GM19193 (cell line): ENCODE measurements around the gene HS2ST1.

Experiments
- POLR2A ChIP-seq: IDR thresholded peaks from 4 replicates; pipeline ENCODE4 v1.6.1; 2011; ENCODE audit not compliant: insufficient read depth, insufficient read length; ENCODE audit errors: extremely low read depth

HS2ST1 gene

DNA sequence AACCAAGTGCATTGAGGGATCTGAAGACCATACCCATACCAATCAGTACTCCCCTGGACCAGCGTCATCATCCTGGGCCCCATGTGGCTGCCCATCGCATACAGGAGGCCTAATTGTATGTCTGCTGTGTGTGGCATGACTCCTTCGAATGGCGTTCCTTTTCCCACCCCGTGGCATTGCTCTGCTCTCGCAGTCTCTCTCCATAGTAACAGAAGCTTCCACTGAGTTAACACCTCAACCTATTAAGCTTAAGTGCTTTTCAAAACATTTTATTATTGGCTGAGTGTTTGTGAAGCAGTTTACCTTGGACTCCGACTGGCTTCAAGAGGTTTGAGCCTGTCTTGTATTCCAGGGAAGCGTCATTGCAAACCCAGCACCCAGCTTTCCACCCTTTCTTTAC, 227.1 kb downstream of the HS2ST1 start:
- TF ChIP-seq POLR2A, result no peak

DNA sequence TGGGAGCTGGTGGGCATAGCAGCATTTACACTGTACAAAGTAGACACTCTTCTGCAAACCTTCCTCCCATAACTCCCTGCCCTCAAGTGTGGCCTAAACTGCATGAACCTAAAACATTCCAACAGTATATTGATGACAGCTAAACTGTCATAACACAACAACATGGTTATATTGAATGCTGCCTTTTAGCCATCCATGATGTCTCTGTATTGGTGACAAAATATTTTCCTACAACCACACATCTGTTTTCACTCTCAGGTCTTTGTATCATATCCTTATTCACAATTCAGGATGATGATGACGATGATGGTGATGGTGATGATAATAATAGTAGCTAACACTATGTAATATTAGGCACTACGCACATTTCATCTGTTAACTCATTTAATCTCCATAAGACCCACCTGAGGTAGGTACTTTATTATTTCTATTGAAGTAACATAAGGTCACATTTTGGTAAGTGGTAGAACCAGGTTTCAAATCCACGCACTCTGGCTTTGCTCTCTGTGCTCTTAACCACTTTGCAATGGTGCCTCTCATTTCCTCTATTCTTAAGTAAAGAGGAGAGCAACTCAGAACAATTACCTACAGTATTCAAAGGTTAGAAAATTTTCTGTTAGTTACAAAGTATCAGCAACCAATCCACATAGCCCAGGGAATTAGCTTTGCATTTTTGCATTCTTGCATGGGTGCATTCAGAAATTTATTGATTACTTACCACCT, 229.1 kb downstream of the HS2ST1 start:
- TF ChIP-seq POLR2A, result no peak

DNA sequence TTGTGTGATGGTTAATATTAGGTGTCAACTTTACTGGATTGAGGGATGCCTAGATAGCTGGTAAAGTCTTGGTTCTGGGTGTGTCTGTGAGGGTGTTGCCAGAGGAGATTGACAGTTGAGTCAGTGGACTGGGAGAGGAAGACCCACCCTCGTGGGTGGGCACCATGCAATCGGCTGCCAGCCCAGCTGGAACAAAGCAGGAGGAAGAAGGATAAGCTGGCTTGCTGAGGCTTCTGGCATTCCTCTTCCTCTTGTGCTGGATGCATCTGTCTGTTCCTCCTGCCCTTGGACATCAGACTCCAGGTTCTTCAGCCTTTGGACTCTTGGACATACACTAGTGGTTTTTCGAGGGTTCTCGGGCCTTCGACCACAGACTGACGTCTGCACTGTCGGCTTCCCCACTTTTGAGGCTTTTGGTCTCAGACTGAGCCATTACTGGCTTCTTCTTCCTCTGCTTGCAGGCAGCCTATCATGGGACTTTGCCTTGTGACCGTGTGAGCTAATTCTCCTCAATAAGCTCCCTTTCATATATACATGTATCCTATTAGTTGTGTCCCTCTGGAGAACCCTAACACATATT, 230.0 kb downstream of the HS2ST1 start:
- no peak for TF ChIP-seq POLR2A

DNA sequence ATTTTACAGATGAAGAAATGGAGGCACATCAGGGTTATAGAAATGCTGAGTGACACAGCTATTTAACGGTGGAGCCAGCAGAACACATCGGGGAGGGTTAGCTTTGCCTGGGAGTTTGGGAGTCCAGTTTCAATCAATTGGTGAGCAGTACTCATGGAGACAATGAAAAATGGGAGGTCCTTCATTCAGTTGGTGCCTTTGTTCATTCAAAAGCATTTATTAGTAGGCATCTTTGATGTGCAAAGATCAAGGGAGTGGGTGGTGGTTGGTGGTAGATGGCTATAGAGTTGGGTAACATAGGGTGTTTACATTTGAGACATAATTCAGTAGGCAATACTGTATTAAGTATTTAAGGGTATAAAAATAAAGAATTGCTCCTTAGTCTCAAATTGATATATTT, 230.5 kb downstream of the HS2ST1 start:
- no peak for TF ChIP-seq POLR2A

DNA sequence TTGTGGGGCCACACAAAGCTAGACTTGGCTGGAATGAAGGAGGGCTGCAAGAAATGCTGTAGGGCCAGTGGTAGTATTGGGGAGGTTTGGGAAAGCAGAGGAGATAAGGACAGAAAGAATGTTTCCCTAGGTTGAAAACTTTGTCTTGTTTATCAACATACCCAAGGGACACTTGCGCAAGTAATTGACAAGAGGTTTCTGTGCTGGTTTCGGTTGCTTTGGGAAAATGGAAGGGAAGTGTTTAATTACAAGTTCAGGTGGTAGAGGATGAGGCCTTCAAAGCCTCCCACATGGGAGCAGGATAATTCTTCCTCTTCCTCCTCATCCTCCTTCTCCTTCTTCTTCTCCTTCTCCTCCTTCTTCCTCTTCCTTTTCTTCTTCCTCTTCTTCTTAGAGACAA, 232.1 kb downstream of the HS2ST1 start:
- no peak for TF ChIP-seq POLR2A

DNA sequence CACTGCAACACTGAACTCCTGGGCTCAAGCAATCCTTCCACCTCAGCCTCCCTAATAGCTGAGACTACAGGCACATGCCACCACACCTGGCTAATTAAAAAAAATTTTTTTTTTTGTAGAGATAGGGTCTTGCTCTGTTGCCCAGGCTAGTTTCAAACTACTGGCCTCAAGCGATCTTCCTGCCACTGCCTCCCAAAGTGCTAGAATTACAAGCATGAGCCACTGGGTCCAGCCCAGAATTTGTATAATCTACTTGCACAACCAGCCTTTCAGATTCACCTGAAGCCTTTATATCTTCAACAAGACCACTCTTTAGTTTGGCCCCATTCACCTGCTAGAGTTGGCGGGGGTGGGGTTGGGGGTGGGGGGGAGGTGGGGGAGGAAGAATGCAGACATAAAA, 232.6 kb downstream of the HS2ST1 start:
- no peak for TF ChIP-seq POLR2A

DNA sequence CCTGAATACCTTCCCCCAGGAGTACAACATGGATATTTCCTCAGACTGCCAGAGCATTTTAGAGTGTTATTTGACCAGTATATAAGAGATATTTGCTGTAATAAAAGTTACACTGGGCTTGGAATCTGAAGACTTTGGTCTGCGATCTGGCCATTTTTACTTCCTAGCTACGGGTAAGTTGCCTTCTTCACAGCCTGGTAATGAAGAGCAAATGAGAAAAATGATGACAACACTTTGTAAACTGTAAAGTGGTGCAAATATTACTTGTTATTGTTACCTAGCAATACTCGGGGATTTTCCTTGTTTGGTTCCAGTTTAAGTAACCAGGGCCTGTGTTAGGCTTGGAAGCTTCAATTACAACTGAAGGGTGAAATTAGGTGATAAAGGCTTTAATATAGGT, 233.4 kb downstream of the HS2ST1 start:
- TF ChIP-seq POLR2A, result no peak

DNA sequence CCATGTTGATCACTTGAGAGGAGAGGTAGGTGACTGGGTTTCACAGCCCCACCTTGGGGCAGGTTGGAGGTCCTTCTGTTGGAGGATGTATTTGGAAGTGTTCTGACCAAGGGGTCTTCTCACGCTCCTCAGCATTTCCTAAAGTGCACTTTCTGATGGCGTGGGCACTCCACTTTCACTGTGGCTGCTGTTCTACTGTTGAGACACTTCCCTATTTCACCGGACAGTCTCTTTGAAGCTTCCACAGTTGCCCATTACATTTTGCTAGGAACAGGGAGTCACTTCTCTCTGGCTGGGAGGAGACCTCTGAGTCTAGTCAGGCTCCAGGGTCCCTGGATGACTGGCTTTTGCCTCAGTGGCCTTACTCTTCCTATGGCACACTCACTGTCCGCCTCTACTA, 234.2 kb downstream of the HS2ST1 start:
- TF ChIP-seq POLR2A, result no peak

DNA sequence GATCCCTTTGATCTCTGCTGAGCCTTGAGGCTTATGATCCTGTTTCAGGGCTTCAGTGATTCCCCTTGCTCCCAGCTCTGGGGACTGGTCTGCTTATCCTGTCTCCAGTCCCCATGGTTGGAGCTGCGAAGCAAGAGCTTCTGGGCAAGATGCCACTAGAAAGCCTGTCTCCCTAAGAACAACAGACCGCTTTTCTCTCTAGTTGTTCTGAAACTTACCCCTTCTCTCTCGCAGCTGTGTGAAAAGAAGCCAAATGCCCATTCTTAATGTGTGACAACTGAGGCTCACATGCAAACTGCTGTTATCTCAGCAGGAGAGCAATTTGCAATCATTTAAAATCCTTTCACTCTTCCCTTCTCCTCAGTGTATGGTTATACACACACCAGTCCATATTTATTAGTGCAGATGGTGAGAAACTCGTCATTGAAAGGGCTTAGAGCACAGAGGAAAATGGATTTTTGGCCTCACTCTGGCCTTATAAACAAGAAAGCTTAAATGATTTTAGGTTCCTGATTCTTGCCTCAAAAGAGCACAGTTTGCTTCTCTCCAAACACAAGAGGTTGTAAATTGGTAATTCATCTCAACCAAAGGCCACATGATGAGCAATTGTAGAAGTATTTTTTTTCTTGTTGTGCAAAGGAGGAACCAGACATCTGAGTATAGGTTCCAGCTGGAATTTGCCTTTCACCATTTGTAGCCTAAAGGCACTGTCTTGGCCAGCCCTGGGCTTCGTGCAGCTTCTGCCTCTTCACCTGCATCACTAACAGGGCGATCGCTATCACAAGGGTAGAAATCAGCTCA, 235.0 kb downstream of the HS2ST1 start:
- no peak for TF ChIP-seq POLR2A

DNA sequence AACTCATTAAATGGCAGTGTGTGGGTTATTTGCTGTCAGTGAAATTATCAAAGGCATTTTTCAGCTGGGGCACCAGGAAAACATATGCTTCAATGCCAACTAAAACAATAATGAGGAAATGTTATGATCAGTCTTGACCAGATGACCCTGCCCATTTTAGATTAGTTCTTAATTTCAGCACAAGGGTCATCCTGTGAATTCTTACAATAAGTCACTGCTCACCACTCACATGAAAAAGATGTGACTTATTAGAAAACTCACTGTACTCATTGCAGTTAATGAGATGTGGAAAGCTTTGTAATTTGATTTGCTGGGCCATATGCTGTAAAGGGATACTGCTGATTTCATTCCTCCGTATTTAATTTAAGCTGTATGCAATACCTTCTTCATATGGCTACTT, 235.7 kb downstream of the HS2ST1 start:
- no peak for TF ChIP-seq POLR2A

DNA sequence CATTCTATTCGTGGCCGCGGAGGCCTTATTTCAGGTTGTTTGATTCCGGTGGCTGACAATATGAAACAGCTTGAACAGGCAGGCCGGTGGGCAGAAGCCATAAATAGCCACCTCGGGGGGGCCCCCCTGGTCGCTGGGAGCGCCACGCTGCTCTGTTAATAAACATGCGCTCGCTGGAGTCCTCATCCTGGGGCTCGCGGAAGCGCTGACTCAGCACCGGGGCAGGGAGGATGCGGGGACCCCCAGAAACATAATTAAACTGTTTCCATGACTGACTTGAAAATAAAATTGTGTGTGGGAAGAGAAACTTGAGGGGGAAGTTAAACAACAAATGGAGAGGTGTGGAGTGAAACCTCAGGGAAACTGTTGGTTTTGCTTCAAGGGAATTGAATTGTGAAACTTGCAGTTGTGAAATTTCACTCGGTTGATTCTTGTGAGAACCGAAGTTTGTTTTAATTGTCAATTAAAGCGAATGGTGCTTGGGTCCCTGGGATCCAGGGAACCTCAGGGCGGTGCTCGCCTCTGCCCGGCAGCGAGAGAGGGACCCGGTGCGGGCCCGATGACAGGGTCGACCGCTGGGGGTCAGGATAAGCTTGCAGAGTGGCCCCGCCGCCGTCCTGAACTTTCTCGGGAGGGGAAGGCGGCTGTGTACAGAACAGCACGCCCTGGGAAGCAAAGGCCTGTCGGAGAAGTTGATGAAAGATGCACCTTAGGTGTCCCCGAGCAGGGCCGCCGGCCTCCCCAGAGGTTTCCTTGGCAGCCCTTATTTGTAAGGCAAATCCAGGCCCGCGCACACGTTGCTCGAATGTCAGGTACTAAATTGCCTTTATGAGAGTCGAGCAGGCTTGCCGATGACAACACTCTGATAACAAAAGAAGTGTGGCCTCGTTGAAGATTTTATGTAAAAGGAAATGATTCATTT, 237.3 kb downstream of the HS2ST1 start:
- no peak for TF ChIP-seq POLR2A

DNA sequence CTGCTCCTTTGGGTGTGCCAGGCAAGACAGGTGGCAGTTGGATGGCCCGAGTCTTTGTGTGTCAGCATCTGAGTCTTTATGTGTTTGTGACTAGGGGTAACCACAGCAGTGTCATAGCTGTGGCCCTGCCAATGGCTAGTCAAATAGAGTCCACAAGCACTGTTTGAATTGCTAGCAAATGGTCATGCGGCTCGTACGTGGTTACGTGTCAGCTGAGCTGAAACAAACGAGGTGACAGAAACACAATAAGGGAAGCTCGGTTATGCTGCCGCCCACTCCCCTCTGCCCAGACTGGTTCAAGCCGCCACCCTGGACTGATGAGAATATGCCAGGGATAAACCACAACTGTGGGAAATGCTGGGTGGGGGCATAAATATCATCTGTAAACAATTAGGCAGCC, 239.9 kb downstream of the HS2ST1 start:
- TF ChIP-seq POLR2A, result no peak

DNA sequence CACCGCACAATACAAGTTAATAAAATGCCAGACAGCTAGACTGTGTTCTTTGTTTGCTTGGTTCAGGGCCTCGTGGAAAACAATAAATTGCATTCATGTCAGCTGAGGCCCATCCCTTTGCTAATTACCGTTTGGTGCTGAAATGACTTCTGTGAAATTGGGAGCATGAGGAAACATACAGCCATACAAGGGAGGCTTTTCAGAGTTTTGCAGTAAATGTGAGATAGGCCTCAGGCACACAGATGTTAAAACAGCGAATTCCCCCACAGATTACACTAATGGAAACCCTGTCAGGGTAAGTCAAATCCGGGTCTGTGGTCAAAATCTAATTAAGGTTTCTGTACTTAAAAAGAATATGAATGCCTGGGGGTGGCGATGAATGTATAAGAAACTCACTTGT, 240.7 kb downstream of the HS2ST1 start:
- TF ChIP-seq POLR2A, result no peak

DNA sequence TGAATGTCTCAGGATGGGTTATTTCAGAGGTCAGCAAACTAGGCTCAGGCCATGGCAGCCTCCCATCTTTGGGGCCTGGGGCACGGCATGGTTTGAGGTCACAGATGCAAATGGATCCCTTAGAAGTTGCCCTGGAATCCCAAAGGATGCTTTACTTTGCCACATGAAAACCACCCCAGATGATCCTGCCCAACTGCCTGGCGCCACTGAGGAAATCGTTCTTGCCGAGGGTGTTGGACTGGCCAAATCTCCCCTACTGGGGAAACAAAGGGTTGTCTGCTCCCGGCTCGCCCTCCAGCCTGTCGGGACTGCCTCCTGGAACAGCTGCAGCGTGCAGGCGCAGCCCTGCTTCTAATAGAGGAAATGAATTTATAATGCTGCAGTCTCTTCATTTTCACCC, 241.2 kb downstream of the HS2ST1 start:
- TF ChIP-seq POLR2A, result no peak

DNA sequence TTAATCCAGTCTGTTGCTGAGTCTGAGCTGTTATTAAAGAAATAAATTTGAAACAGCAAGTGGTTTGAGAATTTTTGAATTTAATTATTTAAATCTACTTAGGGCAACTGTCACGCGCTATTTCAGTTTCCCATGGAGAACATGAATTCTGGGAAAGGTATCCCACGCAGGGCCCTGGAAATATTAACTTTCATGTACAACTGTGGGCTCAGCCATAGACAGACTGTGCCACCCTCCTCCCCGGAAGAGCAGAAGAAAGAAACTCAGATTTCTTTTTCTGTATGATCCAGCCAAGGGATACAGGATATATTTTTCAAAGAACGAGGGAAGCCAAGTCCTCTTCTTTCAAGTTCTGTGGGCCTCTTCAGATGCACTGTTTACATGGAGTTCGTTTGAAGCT, 241.7 kb downstream of the HS2ST1 start:
- no peak for TF ChIP-seq POLR2A
